SK-N-SH treated with all-trans-retinoic acid at 6 μM for 48 hours (cell line): ENCODE measurements around the gene MCRS1.

Source experiments
- ATAC-seq: fragments of 200-7000 bp; cut with Tn5 transposase; 3 replicates; pipeline ENCODE4 v1.9.1; 2020; ENCODE audit warnings: mild to moderate bottlenecking, moderate library complexity
- ARNTL ChIP-seq: fragments of 450-650 bp; formaldehyde crosslinking; IDR thresholded peaks from 2 replicates; pipeline ENCODE4 v1.5.0; 2020; ENCODE audit warnings: low read depth, mild to moderate bottlenecking, moderate library complexity, borderline replicate concordance
- BACH2 ChIP-seq: fragments of 250-450 bp; sonication (Bioruptor Pico); IDR thresholded peaks from 2 replicates; pipeline ENCODE4 v1.9.0; 2021; ENCODE audit warnings: mild to moderate bottlenecking, borderline replicate concordance
- CREB5 ChIP-seq: fragments of 250-450 bp; sonication (Bioruptor Pico); IDR thresholded peaks from 2 replicates; pipeline ENCODE4 v1.5.1; 2020; ENCODE audit warnings: low read depth, mild to moderate bottlenecking, moderate library complexity
- CSDC2 ChIP-seq: fragments of 250-450 bp; sonication (Bioruptor Pico); IDR thresholded peaks from 2 replicates; pipeline ENCODE4 v1.5.0; 2020; ENCODE audit warnings: mild to moderate bottlenecking, moderate library complexity
- CSRNP3 ChIP-seq: fragments of 250-450 bp; sonication (Bioruptor Pico); IDR thresholded peaks from 2 replicates; pipeline ENCODE4 v1.5.1; 2021; ENCODE audit warnings: mild to moderate bottlenecking, moderate library complexity
- ESRRG ChIP-seq: fragments of 250-450 bp; sonication (Bioruptor Pico); IDR thresholded peaks from 2 replicates; pipeline ENCODE4 v1.6.1; 2021; ENCODE audit warnings: mild to moderate bottlenecking
- GLIS3 ChIP-seq: fragments of 250-450 bp; sonication (Bioruptor Pico); IDR thresholded peaks from 2 replicates; pipeline ENCODE4 v1.5.0; 2020; ENCODE audit warnings: mild to moderate bottlenecking, moderate library complexity
- ISL1 ChIP-seq: fragments of 250-450 bp; sonication (Bioruptor Pico); IDR thresholded peaks from 2 replicates; pipeline ENCODE4 v2.1.2; 2022; ENCODE audit warnings: mild to moderate bottlenecking, moderate library complexity
- OSR1 ChIP-seq: fragments of 250-450 bp; sonication (Bioruptor Pico); IDR thresholded peaks from 2 replicates; pipeline ENCODE4 v1.8.0; 2022; ENCODE audit warnings: moderate library complexity, mild to moderate bottlenecking, inconsistent platforms
- PATZ1 ChIP-seq: fragments of 250-450 bp; sonication (Bioruptor Pico); IDR thresholded peaks from 2 replicates; pipeline ENCODE4 v1.8.0; 2020; ENCODE audit warnings: mild to moderate bottlenecking, moderate library complexity, borderline replicate concordance
- POU6F1 ChIP-seq: fragments of 250-450 bp; sonication (Bioruptor Pico); IDR thresholded peaks from 2 replicates; pipeline ENCODE4 v1.8.0; 2021; ENCODE audit warnings: low read depth, mild to moderate bottlenecking, moderate library complexity, borderline replicate concordance
- PPARA ChIP-seq: fragments of 250-450 bp; sonication (Bioruptor Pico); IDR thresholded peaks from 2 replicates; pipeline ENCODE4 v1.5.0; 2020; ENCODE audit warnings: mild to moderate bottlenecking, borderline replicate concordance
- RARB ChIP-seq: fragments of 250-450 bp; sonication (Bioruptor Pico); IDR thresholded peaks from 2 replicates; pipeline ENCODE4 v1.8.0; 2021; ENCODE audit warnings: mild to moderate bottlenecking, moderate library complexity
- SNAI2 ChIP-seq: fragments of 250-450 bp; sonication (Bioruptor Pico); IDR thresholded peaks from 2 replicates; pipeline ENCODE4 v1.5.0; 2020; ENCODE audit warnings: mild to moderate bottlenecking, moderate library complexity
- TCF4 ChIP-seq: fragments of 250-450 bp; sonication (Bioruptor Pico); IDR thresholded peaks from 2 replicates; pipeline ENCODE4 v1.8.0; 2021; ENCODE audit warnings: mild to moderate bottlenecking, moderate library complexity, borderline replicate concordance
- TOX ChIP-seq: fragments of 250-450 bp; sonication (Bioruptor Pico); IDR thresholded peaks from 2 replicates; pipeline ENCODE4 v1.8.0; 2021; ENCODE audit warnings: mild to moderate bottlenecking, moderate library complexity, borderline replicate concordance
- TSHZ2 ChIP-seq: fragments of 250-450 bp; sonication (Bioruptor Pico); IDR thresholded peaks from 2 replicates; pipeline ENCODE4 v1.5.0; 2020; ENCODE audit warnings: mild to moderate bottlenecking, moderate library complexity
- ZC3H10 ChIP-seq: fragments of 250-450 bp; sonication (Bioruptor Pico); IDR thresholded peaks from 2 replicates; pipeline ENCODE4 v1.5.1; 2021; ENCODE audit warnings: mild to moderate bottlenecking, moderate library complexity
- ZFP30 ChIP-seq: fragments of 450-650 bp; formaldehyde crosslinking; IDR thresholded peaks from 2 replicates; pipeline ENCODE4 v1.5.0; 2022; ENCODE audit warnings: mild to moderate bottlenecking, moderate library complexity
- ZNF565 ChIP-seq: fragments of 450-650 bp; formaldehyde crosslinking; conservative IDR thresholded peaks from 2 replicates; pipeline ENCODE4 v1.5.0; 2020; ENCODE audit warnings: low read depth, mild to moderate bottlenecking, moderate library complexity
- ZNF8 ChIP-seq: fragments of 450-650 bp; formaldehyde crosslinking; IDR thresholded peaks from 2 replicates; pipeline ENCODE4 v1.5.0; 2020; ENCODE audit warnings: mild to moderate bottlenecking, moderate library complexity

MCRS1 gene

GRCh38 chr12:49564686-49565405 lies 3.1 kb downstream of the MCRS1 start:
- TF ChIP-seq TCF4 (CRISPR knock-in tag) (no peak), RARB (no peak), GLIS3 (no peak)
- ATAC-seq: no peak

- TF ChIP-seq ESRRG (CRISPR knock-in tag): no peak
- TF ChIP-seq BACH2: no peak
- no peak for TF ChIP-seq TSHZ2 (CRISPR knock-in tag)
- TF ChIP-seq POU6F1 (CRISPR knock-in tag): no peak
- no peak for TF ChIP-seq CREB5
- TF ChIP-seq OSR1: no peak
- TF ChIP-seq TCF4 (CRISPR knock-in tag): no peak
- no peak for TF ChIP-seq PPARA (CRISPR knock-in tag)
- no peak for TF ChIP-seq ZNF565 (CRISPR knock-in tag)
- TF ChIP-seq PATZ1 (CRISPR knock-in tag): no peak
- no peak for TF ChIP-seq CSRNP3 (CRISPR knock-in tag)
- TF ChIP-seq CSDC2 (CRISPR knock-in tag): no peak
- TF ChIP-seq ARNTL: no peak
- TF ChIP-seq TOX (CRISPR knock-in tag): no peak
- TF ChIP-seq GLIS3: no peak
- no peak for TF ChIP-seq SNAI2 (CRISPR knock-in tag)
- TF ChIP-seq ZFP30 (CRISPR knock-in tag): no peak
These were observed 3.8 kb downstream of the MCRS1 start for GRCh38 chr12:49563951-49564685.

GRCh38 chr12:49562831-49563230 lies 5.1 kb downstream of the MCRS1 start:
- no peak for ATAC-seq
- TF ChIP-seq BACH2: no peak
- TF ChIP-seq ISL1 (CRISPR knock-in tag): no peak
- TF ChIP-seq TCF4 (CRISPR knock-in tag): no peak
- TF ChIP-seq ESRRG (CRISPR knock-in tag): no peak
- no peak for TF ChIP-seq CREB5
- TF ChIP-seq ZNF8 (CRISPR knock-in tag): no peak
- no peak for TF ChIP-seq TSHZ2 (CRISPR knock-in tag)
- TF ChIP-seq ARNTL: no peak
- no peak for TF ChIP-seq ZC3H10 (CRISPR knock-in tag)
- no peak for TF ChIP-seq GLIS3
- no peak for TF ChIP-seq RARB
- TF ChIP-seq CSDC2 (CRISPR knock-in tag): no peak
- TF ChIP-seq PPARA (CRISPR knock-in tag): no peak
- no peak for TF ChIP-seq ZNF565 (CRISPR knock-in tag)

More at GRCh38 chr12:49563951-49564685, 3.8 kb downstream of the MCRS1 start:
- no peak for ATAC-seq
